GM23338 (cell line): Measurements from ENCODE around the gene LLGL1.

ENCODE experiments used
- CREB1 ChIP-seq: fragments of 250-450 bp; sonication (Bioruptor Pico); IDR thresholded peaks from 2 replicates; pipeline ENCODE4 v1.5.0; 2020; ENCODE audit warnings: low read depth, mild to moderate bottlenecking, moderate library complexity
- CTCF ChIP-seq, 2 experiments: fragments of 200-600 bp in 1 of 2; sonication (generic) in 1 of 2; conservative IDR thresholded peaks; 2 replicates each; pipeline versions ENCODE4 v1.5.1 to v1.6.1; 2016 to 2017; ENCODE audit warnings: antibody characterized with exemption in 2 of 2, low read depth in 2 of 2, mild to moderate bottlenecking in 2 of 2, moderate library complexity in 1 of 2
- ETS1 ChIP-seq: IDR thresholded peaks from 2 replicates; pipeline ENCODE4 v1.6.1; 2016; ENCODE audit warnings: antibody characterized with exemption
- EZH2 ChIP-seq: fragments of 200-600 bp; sonication (generic); IDR thresholded peaks from one replicate; pipeline ENCODE4 v1.8.0; 2017; ENCODE audit warnings: antibody characterized with exemption, mild to moderate bottlenecking, low read depth; ENCODE audit not compliant: unreplicated experiment
- EZH2phosphoT487 ChIP-seq: fragments of 200-600 bp; sonication (generic); IDR thresholded peaks from one replicate; pipeline ENCODE4 v1.8.1; 2018; ENCODE audit warnings: antibody characterized with exemption; ENCODE audit not compliant: unreplicated experiment
- JUNB ChIP-seq: IDR thresholded peaks from one replicate; pipeline ENCODE4 v1.6.1; 2016; ENCODE audit warnings: antibody characterized with exemption; ENCODE audit not compliant: unreplicated experiment
- NANOG ChIP-seq: IDR thresholded peaks from 2 replicates; pipeline ENCODE4 v1.6.1; 2016; ENCODE audit warnings: antibody characterized with exemption, borderline replicate concordance
- POLR2AphosphoS5 ChIP-seq: IDR thresholded peaks from 2 replicates; pipeline ENCODE4 v1.6.1; 2016; ENCODE audit warnings: antibody characterized with exemption, low read depth
- REST ChIP-seq: IDR thresholded peaks from one replicate; pipeline ENCODE4 v1.6.1; 2018; ENCODE audit warnings: antibody characterized with exemption; ENCODE audit not compliant: unreplicated experiment
- STAT1 ChIP-seq: IDR thresholded peaks from one replicate; pipeline ENCODE4 v1.6.1; 2016; ENCODE audit warnings: antibody characterized with exemption; ENCODE audit not compliant: unreplicated experiment
- ZNF114 ChIP-seq: fragments of 250-450 bp; sonication (Bioruptor Pico); IDR thresholded peaks from 2 replicates; pipeline ENCODE4 v1.5.0; 2020; ENCODE audit warnings: mild to moderate bottlenecking, moderate library complexity
- TF ChIP-seq, protein P1 (sequence below): fragments of 250-450 bp; sonication (Bioruptor Pico); IDR thresholded peaks from 2 replicates; pipeline ENCODE4 v1.5.0; 2020; ENCODE audit warnings: mild to moderate bottlenecking, moderate library complexity

DNA sequence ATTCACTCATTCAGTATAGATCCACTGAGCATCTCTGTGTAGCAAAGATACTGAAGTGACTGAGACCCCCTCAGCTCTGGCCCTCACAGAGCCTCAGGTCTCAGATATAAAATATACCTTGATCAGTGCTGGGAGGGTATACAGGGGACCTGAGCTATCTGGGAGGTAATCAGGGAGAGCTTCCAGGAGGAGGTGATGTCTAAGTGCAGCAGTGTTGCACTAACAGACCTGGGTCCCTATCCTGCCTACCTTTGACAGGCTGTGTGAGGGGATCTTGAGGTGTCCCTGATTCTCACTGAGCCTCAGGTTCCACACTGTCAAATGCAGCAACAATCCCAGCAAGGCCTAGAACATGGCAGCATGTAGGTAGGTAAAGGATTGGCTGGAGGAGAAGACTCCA is 48.3 kb upstream of the LLGL1 start:
- no peak for TF ChIP-seq POLR2AphosphoS5
- no peak for TF ChIP-seq CTCF (conservative IDR thresholded peaks at IDR 0.05; ENCODE audit: low read depth in 2 of 2)
- TF ChIP-seq EZH2phosphoT487 = no peak
- no peak for TF ChIP-seq STAT1
- TF ChIP-seq EZH2 = no peak
- TF ChIP-seq REST = no peak
- no peak for TF ChIP-seq ZNF114 (CRISPR knock-in tag)
- no peak for TF ChIP-seq JUNB
- TF ChIP-seq NANOG = no peak
- TF ChIP-seq ETS1 = no peak
- no peak for TF ChIP-seq CREB1 (CRISPR knock-in tag)
- TF ChIP-seq, protein P1, sequence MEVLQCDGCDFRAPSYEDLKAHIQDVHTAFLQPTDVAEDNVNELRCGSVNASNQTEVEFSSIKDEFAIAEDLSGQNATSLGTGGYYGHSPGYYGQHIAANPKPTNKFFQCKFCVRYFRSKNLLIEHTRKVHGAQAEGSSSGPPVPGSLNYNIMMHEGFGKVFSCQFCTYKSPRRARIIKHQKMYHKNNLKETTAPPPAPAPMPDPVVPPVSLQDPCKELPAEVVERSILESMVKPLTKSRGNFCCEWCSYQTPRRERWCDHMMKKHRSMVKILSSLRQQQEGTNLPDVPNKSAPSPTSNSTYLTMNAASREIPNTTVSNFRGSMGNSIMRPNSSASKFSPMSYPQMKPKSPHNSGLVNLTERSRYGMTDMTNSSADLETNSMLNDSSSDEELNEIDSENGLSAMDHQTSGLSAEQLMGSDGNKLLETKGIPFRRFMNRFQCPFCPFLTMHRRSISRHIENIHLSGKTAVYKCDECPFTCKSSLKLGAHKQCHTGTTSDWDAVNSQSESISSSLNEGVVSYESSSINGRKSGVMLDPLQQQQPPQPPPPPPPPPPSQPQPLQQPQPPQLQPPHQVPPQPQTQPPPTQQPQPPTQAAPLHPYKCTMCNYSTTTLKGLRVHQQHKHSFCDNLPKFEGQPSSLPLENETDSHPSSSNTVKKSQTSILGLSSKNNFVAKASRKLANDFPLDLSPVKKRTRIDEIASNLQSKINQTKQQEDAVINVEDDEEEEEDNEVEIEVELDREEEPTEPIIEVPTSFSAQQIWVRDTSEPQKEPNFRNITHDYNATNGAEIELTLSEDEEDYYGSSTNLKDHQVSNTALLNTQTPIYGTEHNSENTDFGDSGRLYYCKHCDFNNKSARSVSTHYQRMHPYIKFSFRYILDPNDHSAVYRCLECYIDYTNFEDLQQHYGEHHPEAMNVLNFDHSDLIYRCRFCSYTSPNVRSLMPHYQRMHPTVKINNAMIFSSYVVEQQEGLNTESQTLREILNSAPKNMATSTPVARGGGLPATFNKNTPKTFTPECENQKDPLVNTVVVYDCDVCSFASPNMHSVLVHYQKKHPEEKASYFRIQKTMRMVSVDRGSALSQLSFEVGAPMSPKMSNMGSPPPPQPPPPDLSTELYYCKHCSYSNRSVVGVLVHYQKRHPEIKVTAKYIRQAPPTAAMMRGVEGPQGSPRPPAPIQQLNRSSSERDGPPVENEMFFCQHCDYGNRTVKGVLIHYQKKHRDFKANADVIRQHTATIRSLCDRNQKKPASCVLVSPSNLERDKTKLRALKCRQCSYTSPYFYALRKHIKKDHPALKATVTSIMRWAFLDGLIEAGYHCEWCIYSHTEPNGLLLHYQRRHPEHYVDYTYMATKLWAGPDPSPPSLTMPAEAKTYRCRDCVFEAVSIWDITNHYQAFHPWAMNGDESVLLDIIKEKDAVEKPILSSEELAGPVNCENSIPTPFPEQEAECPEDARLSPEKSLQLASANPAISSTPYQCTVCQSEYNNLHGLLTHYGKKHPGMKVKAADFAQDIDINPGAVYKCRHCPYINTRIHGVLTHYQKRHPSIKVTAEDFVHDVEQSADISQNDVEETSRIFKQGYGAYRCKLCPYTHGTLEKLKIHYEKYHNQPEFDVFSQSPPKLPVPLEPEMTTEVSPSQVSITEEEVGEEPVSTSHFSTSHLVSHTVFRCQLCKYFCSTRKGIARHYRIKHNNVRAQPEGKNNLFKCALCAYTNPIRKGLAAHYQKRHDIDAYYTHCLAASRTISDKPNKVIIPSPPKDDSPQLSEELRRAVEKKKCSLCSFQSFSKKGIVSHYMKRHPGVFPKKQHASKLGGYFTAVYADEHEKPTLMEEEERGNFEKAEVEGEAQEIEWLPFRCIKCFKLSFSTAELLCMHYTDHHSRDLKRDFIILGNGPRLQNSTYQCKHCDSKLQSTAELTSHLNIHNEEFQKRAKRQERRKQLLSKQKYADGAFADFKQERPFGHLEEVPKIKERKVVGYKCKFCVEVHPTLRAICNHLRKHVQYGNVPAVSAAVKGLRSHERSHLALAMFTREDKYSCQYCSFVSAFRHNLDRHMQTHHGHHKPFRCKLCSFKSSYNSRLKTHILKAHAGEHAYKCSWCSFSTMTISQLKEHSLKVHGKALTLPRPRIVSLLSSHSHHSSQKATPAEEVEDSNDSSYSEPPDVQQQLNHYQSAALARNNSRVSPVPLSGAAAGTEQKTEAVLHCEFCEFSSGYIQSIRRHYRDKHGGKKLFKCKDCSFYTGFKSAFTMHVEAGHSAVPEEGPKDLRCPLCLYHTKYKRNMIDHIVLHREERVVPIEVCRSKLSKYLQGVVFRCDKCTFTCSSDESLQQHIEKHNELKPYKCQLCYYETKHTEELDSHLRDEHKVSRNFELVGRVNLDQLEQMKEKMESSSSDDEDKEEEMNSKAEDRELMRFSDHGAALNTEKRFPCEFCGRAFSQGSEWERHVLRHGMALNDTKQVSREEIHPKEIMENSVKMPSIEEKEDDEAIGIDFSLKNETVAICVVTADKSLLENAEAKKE = no peak
